H54 (cell line): ENCODE measurements around the gene ABCB6.

Experiments used
- DNase-seq: peaks from one replicate; pipeline ENCODE4 v3.0.0; 2011; ENCODE audit warnings: low spot score, mixed read lengths; ENCODE audit not compliant: insufficient read length
- FAIRE-seq: peaks from 3 replicates; lab custom pipeline; 2011; peaks lifted over from hg19 to GRCh38; lab: Jason Lieb, UNC
- POLR2A ChIP-seq: IDR thresholded peaks from 2 replicates; pipeline ENCODE4 v1.6.1; 2011; ENCODE audit warnings: low read depth, mild to moderate bottlenecking, low read length

The ABCB6 gene

DNA sequence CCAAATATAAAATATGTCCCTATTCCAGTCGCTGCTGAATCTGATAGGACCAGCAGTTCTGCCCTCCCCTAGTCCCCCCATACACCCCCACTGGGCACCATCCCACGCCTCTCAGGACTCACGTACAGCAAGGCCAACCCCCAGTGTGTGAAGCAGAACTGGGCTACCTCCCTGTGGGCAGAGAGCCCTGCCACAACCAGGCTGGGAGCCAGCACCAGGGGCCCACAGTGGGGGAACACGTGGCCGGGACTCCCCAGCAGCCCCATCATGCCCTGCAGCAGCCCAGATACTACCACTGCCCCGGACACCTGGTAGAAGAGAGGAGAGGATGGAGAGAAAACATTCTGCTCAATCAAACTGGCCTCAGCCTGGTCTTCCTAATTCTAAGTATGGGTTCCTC lies 50.2 kb downstream of the ABCB6 start:
- DNase-seq (no peak), FAIRE-seq (no peak)
- no peak for TF ChIP-seq POLR2A

DNA sequence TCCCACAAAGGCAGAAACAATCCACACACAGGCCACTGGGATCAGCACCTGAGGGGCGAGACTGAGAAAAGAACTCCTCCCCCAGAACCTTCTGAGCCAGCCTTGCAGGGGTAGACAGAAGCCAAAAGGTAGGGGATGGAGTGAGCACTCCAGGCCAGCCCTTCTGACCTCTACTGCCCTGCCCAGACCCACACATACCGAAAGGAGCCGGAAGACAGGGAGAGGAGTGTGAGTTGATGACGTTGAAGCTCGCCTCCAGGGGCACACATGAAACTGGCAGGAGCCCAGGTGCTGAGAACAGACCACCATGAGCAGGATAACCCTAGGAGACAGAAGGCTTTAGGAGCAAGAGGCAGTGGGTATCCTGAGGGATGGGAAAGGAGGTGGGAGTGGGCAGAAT lies 50.8 kb downstream of the ABCB6 start:
- no peak for FAIRE-seq
- TF ChIP-seq POLR2A, result no peak
- no peak for DNase-seq

DNA sequence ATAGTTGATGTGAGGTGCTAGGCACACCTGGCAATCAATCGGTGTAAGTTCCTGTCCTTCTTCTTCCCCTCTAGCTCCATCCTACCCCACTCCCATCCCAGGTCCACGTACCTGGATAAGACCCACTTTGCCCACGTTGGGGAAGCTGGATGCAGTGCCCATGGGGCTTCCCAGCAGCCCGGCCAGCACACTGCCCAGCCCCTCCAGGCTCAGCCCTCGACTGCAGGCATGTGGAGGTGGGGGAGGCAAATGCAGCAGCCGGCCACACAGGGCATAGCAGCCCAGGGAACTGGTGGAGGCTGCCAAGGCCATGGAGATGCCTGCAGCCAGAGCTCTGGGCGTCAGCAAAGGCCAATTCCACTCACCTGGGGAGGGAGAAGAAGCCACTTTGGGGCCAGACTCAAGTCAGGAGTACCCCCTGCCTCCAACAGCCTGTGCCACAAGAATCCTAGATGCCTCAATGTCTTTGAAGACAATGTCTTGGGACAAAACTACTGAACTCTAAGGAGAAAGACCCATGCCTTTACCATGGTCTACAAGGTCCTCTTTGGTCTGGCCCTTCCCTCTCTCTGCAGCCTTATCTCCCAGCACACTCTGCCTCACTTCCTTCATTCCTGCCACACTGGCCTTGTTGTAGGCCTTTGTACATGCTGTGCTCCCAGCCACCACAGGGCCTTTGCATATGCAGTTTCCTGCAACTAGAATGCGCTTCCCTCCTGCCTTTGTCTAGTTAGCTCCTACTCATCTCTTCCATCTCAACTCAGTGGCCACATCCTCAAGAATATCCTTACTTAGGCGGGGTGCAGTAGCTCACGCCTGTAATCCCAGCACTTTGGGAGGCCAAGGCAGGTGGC lies 53.5 kb downstream of the ABCB6 start:
- TF ChIP-seq POLR2A, result no peak
- FAIRE-seq, result no peak
- no peak for DNase-seq

DNA sequence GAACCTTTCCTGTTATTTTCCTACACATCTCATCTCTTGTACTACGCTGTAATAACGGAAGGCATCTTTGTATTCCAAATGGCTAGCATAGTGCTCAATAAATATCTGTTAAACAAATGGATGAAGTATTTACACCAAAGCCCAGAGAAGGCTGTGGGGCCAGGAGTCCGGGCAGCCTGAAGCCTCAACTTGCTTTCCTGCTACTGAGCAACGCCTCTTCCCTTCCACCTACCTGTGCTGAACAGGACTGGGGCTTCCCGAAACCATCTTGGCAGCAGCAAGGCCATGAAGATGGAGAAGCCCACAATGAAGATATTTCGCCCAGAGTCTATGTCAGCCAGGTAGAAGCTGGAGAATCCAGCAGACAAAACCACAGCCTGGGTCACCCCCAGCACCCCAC lies 55.6 kb downstream of the ABCB6 start:
- DNase-seq, result no peak
- no peak for TF ChIP-seq POLR2A
- FAIRE-seq, result no peak

DNA sequence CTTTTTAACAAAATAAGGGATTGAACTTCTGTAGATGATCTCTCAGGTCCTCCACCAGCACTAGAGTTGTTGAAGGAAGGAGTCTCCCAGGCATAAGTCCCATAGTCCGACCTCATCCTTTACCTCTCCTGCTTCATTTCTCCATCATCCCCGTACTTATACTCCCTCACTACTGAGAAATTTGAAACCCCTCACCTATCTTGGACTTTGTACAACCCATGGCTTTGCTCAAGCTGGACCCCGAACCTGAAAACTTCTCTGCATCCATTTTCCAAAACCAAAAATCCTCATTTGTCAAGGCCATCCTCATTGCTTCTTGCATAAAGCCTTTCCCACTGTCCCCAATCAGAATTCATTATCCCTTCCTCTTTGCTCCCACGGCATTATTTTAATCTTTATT lies 57.7 kb downstream of the ABCB6 start:
- TF ChIP-seq POLR2A, result no peak
- FAIRE-seq, result no peak
- DNase-seq, result no peak

DNA sequence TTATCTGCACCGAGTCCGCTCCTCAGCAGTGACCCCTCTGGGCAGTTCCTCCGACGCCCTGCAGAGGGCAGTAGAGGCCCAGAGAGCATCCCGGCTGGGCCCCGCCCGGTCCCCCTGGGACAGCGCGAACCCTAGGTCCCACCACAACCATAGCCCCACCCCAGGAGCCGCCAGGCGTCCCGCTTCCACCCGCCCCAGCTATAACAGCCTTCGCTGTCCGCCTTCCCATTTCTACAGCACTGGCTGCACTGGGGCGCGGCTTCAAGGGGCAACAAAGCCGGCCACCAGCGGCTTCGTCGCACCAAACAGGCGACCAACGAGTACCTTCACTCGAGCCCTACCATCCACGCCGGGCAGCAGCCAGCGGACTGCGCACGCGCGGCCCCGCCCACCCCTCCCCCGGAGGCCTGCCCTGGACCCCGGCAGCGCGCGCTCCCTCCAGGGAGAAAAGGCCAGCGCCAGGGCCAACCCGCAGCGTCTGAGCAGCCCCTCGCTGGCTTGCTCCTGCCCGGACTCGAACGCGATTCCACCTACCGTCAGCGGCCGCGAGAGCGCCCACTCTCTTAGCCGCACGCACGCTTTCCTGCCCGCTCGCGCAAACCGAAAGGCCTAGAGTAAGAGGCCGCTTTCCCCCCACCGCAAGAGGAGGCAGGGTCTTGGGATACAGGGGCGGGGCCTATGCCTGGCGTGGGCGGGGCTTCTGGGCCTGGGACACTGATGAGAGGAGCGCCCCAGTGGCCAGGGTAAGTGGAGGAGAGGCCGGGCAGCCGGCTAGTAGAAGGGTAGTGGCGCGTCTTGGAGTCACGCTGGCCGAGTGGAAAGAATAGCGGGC lies 58.4 kb downstream of the ABCB6 start, which contains the start of gene NHEJ1:
TSS of gene NHEJ1 (minus strand) at position 630 of the 832 bp plus-strand sequence. CDS start 2,453 bp downstream, outside the sequence.
- FAIRE-seq (no peak), DNase-seq (peak; percentile 89)
- TF ChIP-seq POLR2A, result peak; percentile 57; the same call in 1 of the 2 replicates
